Upper lobe of left lung (tissue), 4 donors: Measurements from ENCODE around the gene CIAO2B.

Experiments
- CTCF ChIP-seq, 6 experiments: fragments of 450-650 bp in 4 of 6; fragments of 200-600 bp in 2 of 6; sonication (generic) in 2 of 6; IDR thresholded peaks; one replicate each; pipeline ENCODE4 v1.5.1; 2016 to 2019; ENCODE audit warnings: antibody characterized with exemption in 6 of 6
- EP300 ChIP-seq, 4 donors: sonication (generic); formaldehyde crosslinking; IDR thresholded peaks; one replicate each; pipeline ENCODE4 v1.5.1; 2017; ENCODE audit warnings: antibody characterized with exemption in 4 of 4, control low read depth in 2 of 4
- POLR2A ChIP-seq, 4 donors: fragments of 450-650 bp; IDR thresholded peaks; one replicate each; pipeline ENCODE4 v1.5.1; 2016 to 2017; ENCODE audit warnings: antibody characterized with exemption in 4 of 4, mild to moderate bottlenecking in 2 of 4
- POLR2AphosphoS5 ChIP-seq, 2 donors: sonication (generic); formaldehyde crosslinking; IDR thresholded peaks; one replicate each; pipeline ENCODE4 v1.5.1; 2017; ENCODE audit warnings: antibody characterized with exemption in 2 of 2

- no peak for TF ChIP-seq POLR2A (IDR thresholded peaks at IDR 0.05)
- no peak for TF ChIP-seq CTCF (IDR thresholded peaks at IDR 0.05)
- no peak for TF ChIP-seq POLR2AphosphoS5 (IDR thresholded peaks at IDR 0.05)
- TF ChIP-seq EP300 (IDR thresholded peaks at IDR 0.05) = no peak
These were observed 22.4 kb downstream of the CIAO2B start for GRCh38 chr16:66911801-66912200.
